GM12873 (cell line): ENCODE measurements around the gene ZNF574.

Source experiments
- TF ChIP-seq, protein P1 (sequence below): IDR thresholded peaks from 2 replicates; pipeline ENCODE4 v1.5.1; 2012; ENCODE audit warnings: low read depth, mild to moderate bottlenecking, moderate library complexity, low read length, control low read depth; ENCODE audit not compliant: insufficient read depth; ENCODE audit errors: missing control alignments

The ZNF574 gene

DNA sequence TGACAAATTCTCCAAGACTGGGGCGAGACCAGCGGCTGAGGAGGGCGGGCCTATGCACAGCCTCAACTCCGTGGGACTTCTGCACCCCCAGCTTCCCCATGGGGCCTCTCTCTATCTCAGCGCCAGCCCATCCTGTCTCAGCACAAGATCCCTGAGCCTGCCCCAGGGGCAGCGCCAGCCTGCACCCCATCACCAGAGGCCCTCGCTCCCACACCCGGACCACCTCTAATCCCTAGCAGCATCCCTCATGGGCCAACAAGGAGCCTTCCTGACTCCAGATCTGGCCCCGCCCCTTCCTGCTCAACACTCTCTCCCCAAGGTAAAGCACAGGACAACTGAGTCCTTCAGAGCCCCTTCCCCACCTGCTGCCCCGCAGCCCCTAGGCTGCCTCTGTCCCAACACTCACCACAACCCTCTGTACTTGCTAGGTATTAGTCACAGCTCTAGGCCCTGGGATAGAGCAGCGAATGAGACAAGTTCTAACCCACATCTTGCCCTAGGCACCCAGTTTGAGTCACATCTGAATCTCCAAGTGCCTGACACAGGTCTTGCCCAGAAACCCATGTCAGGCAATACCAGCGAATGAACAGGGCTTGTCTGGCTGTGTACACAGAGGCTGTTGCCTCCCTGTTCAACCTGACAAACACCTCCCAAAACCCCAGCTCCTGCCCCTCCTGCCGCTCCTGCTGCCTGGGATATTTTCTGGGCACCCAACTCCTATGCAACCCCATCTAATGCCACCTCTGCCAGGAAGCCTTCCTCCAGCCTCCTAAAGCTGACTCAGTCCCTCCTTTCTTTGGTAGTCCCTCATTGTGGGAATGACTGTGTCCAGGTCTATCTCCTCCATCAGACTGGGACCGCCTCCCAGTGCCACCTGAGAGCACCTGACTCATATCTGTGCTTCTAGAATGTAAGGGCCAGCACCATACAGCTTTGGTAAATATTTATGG lies 24.5 kb upstream of the ZNF574 start:
- TF ChIP-seq, protein P1, sequence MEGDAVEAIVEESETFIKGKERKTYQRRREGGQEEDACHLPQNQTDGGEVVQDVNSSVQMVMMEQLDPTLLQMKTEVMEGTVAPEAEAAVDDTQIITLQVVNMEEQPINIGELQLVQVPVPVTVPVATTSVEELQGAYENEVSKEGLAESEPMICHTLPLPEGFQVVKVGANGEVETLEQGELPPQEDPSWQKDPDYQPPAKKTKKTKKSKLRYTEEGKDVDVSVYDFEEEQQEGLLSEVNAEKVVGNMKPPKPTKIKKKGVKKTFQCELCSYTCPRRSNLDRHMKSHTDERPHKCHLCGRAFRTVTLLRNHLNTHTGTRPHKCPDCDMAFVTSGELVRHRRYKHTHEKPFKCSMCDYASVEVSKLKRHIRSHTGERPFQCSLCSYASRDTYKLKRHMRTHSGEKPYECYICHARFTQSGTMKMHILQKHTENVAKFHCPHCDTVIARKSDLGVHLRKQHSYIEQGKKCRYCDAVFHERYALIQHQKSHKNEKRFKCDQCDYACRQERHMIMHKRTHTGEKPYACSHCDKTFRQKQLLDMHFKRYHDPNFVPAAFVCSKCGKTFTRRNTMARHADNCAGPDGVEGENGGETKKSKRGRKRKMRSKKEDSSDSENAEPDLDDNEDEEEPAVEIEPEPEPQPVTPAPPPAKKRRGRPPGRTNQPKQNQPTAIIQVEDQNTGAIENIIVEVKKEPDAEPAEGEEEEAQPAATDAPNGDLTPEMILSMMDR: no peak

GRCh38 chr19:42052241-42052863 lies 23.6 kb upstream of the ZNF574 start:
- TF ChIP-seq, protein P1: no peak

DNA sequence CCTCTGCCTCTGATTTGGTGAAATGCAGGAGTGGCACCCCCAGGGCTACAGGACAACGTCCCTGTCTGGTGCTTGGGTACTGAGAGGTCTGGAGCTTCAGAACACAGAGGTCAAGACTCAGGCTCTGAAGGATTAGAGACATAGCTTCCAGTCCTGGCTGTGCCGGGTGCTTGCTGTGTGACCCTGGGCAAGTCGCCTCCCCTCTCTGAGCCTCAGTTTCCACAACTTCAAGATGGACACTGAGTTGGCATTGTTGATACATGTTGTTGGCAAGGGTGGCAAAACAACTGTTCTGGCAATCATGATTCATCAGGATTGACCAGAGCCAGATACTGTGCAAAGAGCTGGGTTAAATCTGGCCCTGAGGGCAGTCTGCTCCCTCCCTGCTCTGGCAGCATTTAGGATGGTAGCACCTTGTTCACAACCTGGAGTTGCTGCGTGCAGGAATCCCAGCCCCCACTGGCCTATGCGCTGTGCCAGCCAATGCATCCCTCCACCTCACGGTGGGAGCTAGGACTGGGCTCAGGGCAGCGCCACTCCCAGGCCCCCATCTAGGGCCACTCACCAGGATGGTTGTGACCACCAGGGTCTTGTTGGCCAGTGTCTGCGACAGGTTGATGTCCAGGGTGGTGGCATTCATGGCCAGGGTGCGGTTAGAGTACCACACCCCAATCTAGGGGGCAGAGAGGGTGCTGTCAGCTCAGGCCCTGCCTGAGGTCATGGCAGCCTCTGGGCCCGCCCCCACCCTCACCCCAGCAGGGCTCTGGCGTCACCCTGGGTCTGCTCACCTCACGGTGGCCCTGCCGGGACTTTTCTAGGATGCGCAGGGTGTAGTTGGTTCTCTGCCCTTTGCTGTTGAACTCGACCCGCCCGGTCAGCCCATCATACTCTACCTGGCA lies 22.7 kb upstream of the ZNF574 start:
- TF ChIP-seq, protein P1: no peak

DNA sequence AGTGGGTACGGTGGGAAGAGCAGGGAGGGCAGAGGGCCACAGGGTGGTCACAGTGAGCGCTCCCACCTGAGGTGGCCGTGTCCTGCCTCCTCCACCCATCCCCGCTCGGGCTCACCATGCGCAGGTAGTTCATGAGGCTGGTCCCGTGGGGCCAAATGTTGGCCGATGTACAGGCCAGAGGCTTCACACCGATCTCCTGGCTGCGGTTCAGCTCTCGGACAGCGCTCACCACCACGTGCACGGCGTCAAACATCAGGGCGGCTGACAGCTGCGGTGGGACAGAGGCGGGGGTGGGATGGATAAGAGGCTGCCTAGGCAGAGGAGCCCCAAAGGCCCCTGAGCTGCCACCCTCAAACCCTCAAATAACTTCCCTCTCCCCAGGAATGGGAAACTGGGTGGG lies 21.8 kb upstream of the ZNF574 start:
- TF ChIP-seq, protein P1: no peak

DNA sequence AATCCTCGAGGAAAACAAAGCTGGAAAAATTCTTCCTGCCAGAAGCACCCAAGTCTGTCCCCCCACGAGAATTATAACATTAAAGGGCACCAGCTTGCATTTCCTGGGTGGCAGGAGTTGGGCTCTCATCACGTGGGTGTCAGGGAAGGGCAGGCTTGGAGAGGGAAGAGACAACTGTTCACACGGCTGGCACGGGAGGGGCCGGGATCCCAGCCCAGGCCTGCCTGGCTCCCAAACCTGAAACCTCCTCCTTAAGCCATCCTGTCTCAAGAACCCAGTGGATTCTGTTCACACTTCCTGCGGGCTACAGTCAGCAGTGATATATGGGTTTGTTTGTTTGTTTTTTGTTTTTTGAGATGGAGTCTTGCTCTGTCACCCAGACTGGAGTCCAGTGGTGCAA lies 18.1 kb upstream of the ZNF574 start:
- TF ChIP-seq, protein P1: no peak

DNA sequence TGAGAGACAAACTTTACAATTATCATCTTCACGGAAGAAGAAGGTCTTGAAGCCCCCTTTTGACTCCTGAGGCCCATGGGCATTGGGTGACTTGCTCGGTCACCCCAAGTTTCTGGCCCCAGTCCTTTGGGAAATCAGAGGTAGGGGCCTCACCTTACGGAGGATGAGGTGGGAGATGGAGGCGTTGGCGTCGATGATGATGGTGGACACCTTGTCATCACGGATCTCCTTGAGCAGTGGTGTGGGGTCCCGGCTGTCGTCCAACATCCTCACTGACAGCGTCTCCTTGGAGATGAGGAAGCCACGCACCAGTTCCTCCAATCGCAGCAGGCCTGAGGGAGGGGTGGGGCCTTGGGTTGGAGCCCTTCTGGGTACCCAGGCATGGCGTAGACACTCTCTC lies 16.8 kb upstream of the ZNF574 start:
- TF ChIP-seq, protein P1: no peak
